SK-N-SH (cell line): Measurements from ENCODE around the gene ARMC8. TPM values are rescaled to one million over a fixed set of nuclear protein-coding genes. Genes with fewer than 3 reads are reported as not detected.

Source experiments
- CTCF ChIA-PET: fragments of 300-600, 350-600 bp; formaldehyde crosslinking; extraction: SDS; loops from one replicate; lab custom pipeline; 2021; lab: Yijun Ruan, JAX
- POLR2A ChIA-PET: fragments of 350-600 bp; sonication (Branson Sonifier 250); formaldehyde crosslinking; extraction: SDS; loops from one replicate; lab custom pipeline; 2020; ENCODE audit warnings: antibody characterized with exemption, inconsistent platforms; lab: Yijun Ruan, JAX
- DNase-seq: peaks from one replicate; pipeline ENCODE4 v3.0.0; 2012
- H2AFZ ChIP-seq: fragments of 200-600 bp; sonication (generic); 2 replicates; pipeline ENCODE4 v1.8.1; 2016; ENCODE audit warnings: antibody characterized with exemption, mild to moderate bottlenecking, low read depth
- H3F3A ChIP-seq: fragments of 200-600 bp; sonication (generic); replicated peaks from 2 replicates; pipeline ENCODE3; 2016; ENCODE audit warnings: antibody characterized with exemption, mild to moderate bottlenecking; ENCODE audit not compliant: insufficient read depth
- H3K27ac ChIP-seq, 2 experiments: fragments of 200-500 bp in 1 of 2; fragments of 200-600 bp in 1 of 2; sonication (Bioruptor generic) in 1 of 2; sonication (generic), shearing (Covaris generic) in 1 of 2; 2 replicates each; pipeline versions ENCODE4 v1.5.1 to v1.6.1; 2014 to 2016; ENCODE audit warnings: low read depth in 2 of 2, inconsistent platforms in 1 of 2, low read length in 1 of 2, mild to moderate bottlenecking in 1 of 2, mixed read lengths in 1 of 2
- H3K27me3 ChIP-seq: fragments of 200-600 bp; sonication (generic), shearing (Covaris generic); 2 replicates; pipeline ENCODE4 v1.6.1; 2016; ENCODE audit warnings: mixed run types; ENCODE audit not compliant: insufficient read depth
- H3K36me3 ChIP-seq, 2 experiments: fragments of 200-500 bp in 1 of 2; fragments of 200-600 bp in 1 of 2; sonication (Bioruptor generic) in 1 of 2; sonication (generic) in 1 of 2; replicated peaks in 1 of 2; 2 replicates each; pipeline versions ENCODE3 to v1.5.1; 2014 to 2016; ENCODE audit warnings: low read length in 1 of 2, mild to moderate bottlenecking in 1 of 2; ENCODE audit not compliant: insufficient read depth in 2 of 2, control insufficient read depth in 1 of 2
- H3K4me1 ChIP-seq, 2 experiments: fragments of 200-500 bp in 1 of 2; fragments of 200-600 bp in 1 of 2; sonication (Bioruptor generic) in 1 of 2; sonication (generic), shearing (Covaris generic) in 1 of 2; 2 replicates each; pipeline versions ENCODE4 v1.5.1 to v1.6.1; 2014 to 2016; ENCODE audit warnings: low read depth in 1 of 2, low read length in 1 of 2, mixed run types in 1 of 2; ENCODE audit not compliant: insufficient read depth in 2 of 2, control insufficient read depth in 1 of 2
- H3K4me2 ChIP-seq: fragments of 200-600 bp; sonication (generic), shearing (Covaris generic); 2 replicates; pipeline ENCODE4 v1.6.1; 2017; ENCODE audit warnings: mixed run types
- H3K4me3 ChIP-seq, 2 experiments: fragments of 200-500 bp in 1 of 2; fragments of 200-600 bp in 1 of 2; sonication (Bioruptor generic) in 1 of 2; sonication (generic), shearing (Covaris generic) in 1 of 2; 2 replicates each; pipeline versions ENCODE4 v1.5.1 to v1.8.1; 2014 to 2016; ENCODE audit warnings: low read depth in 2 of 2, inconsistent platforms in 1 of 2, low read length in 1 of 2, mild to moderate bottlenecking in 1 of 2, mixed read lengths in 1 of 2, moderate library complexity in 1 of 2
- H3K79me2 ChIP-seq: fragments of 200-600 bp; sonication (generic); 2 replicates; pipeline ENCODE4 v1.8.1; 2017; ENCODE audit warnings: mild to moderate bottlenecking; ENCODE audit not compliant: insufficient read depth
- H3K9ac ChIP-seq: fragments of 200-600 bp; sonication (generic); 2 replicates; pipeline ENCODE4 v1.6.1; 2017; ENCODE audit warnings: mixed run types
- H3K9me2 ChIP-seq: fragments of 200-600 bp; sonication (generic); 2 replicates; pipeline ENCODE4 v1.6.1; 2017; ENCODE audit warnings: mixed run types
- H3K9me3 ChIP-seq: fragments of 200-600 bp; sonication (generic); 2 replicates; pipeline ENCODE4 v1.6.1; 2017; ENCODE audit warnings: mixed run types, mild to moderate bottlenecking, moderate library complexity
- H4K20me1 ChIP-seq: fragments of 200-600 bp; sonication (generic); 2 replicates; pipeline ENCODE4 v1.6.1; 2017; ENCODE audit warnings: mild to moderate bottlenecking, mixed run types; ENCODE audit not compliant: insufficient read depth
- EZH2phosphoT487 ChIP-seq: fragments of 200-600 bp; sonication (generic); IDR thresholded peaks from 2 replicates; pipeline ENCODE4 v1.6.1; 2017; ENCODE audit warnings: low read depth, mixed run types, mild to moderate bottlenecking, antibody characterized with exemption, moderate library complexity, borderline replicate concordance
- FOSL2 ChIP-seq: IDR thresholded peaks from 2 replicates; pipeline ENCODE4 v1.4.0; 2012; ENCODE audit warnings: low read depth, mild to moderate bottlenecking, moderate library complexity, borderline replicate concordance
- FOXM1 ChIP-seq: IDR thresholded peaks from 2 replicates; pipeline ENCODE4 v1.4.0; 2012; ENCODE audit warnings: low read depth, mild to moderate bottlenecking
- GABPA ChIP-seq: IDR thresholded peaks from 2 replicates; pipeline ENCODE4 v1.4.0; 2012; ENCODE audit warnings: low read depth, mild to moderate bottlenecking
- JUND ChIP-seq: IDR thresholded peaks from 2 replicates; pipeline ENCODE4 v1.4.0; 2012
- MXI1 ChIP-seq: IDR thresholded peaks from 2 replicates; pipeline ENCODE4 v1.6.1; 2012; ENCODE audit warnings: mild to moderate bottlenecking, low read depth, low read length, improper control_type of control experiment
- NFIC ChIP-seq: IDR thresholded peaks from 2 replicates; pipeline ENCODE4 v1.4.0; 2012; ENCODE audit warnings: borderline replicate concordance
- POLR2AphosphoS5 ChIP-seq: IDR thresholded peaks from 2 replicates; pipeline ENCODE4 v1.6.1; 2012; ENCODE audit warnings: low read depth, low read length
- SMC3 ChIP-seq: IDR thresholded peaks from 2 replicates; pipeline ENCODE4 v1.6.1; 2012; ENCODE audit warnings: low read depth, low read length, improper control_type of control experiment
- TAF1 ChIP-seq: IDR thresholded peaks from 2 replicates; pipeline ENCODE4 v1.6.1; 2012; ENCODE audit warnings: low read depth, mild to moderate bottlenecking, low read length, moderate library complexity, borderline replicate concordance
- USF2 ChIP-seq: fragments of 150-350 bp; IDR thresholded peaks from 2 replicates; pipeline ENCODE4 v1.6.1; 2017; ENCODE audit warnings: antibody characterized with exemption, low read length, low read depth, borderline replicate concordance
- WGBS: methylation state at CpG from one replicate; pipeline ENCODE4 v1.1.6; 2017; ENCODE audit warnings: low lambda C conversion rate; 5-methylcytosine and 5-hydroxymethylcytosine counted together
- polyA plus RNA-seq, 3 experiments: library from polyadenylated mRNA; depleted of rRNA; stranded (reverse); fragments of >200 nt; gene quantifications; 2 replicates each; pipeline ENCODE4 v1.2.3, GENCODE V29; 2012
- TF ChIP-seq, protein P1 (sequence below): fragments of 150-350 bp; IDR thresholded peaks from 2 replicates; pipeline ENCODE4 v1.6.1; 2016; ENCODE audit warnings: mild to moderate bottlenecking, low read depth, low read length
- TF ChIP-seq, protein P2 (sequence below): IDR thresholded peaks from 2 replicates; pipeline ENCODE4 v1.4.0; 2012; ENCODE audit warnings: low read depth, borderline replicate concordance
- TF ChIP-seq, protein P3 (sequence below): fragments of 200-600 bp; sonication (generic); IDR thresholded peaks from 2 replicates; pipeline ENCODE4 v1.6.1; 2017; ENCODE audit warnings: antibody characterized with exemption, mild to moderate bottlenecking, moderate library complexity
- TF ChIP-seq, protein P4 (sequence below): IDR thresholded peaks from 2 replicates; pipeline ENCODE4; 2012

Gene ARMC8
- polyA plus RNA-seq, 1 of the 3 experiments (the other 2 are of a cell fraction): 35.5 TPM

GRCh38 chr3:138336454-138336999, 149.4 kb downstream of the ARMC8 start:
- Histone ChIP-seq H3F3A (no peaks in the 10 kb centered on the region), H3K9ac (no peak overlapping the region), H2AFZ (no peak overlapping the region), H3K4me1 (no peaks in the 10 kb centered on the region), H3K79me2 (no peaks in the 10 kb centered on the region), H3K4me3 (no peak overlapping the region), H3K27me3 (no peaks in the 10 kb centered on the region), H3K9me3 (no peaks in the 10 kb centered on the region), H4K20me1 (no peaks in the 10 kb centered on the region), H3K4me2 (no peak overlapping the region), H3K27ac (no peak overlapping the region), H3K9me2 (no peaks in the 10 kb centered on the region), H3K36me3 (no peaks in the 10 kb centered on the region)
- no peak for DNase-seq
- CTCF ChIA-PET: interaction anchor here (0.7 to 3.7 kb wide), 6 partner anchors 11 to 587 kb away, joined by 3 to 23 read pairs (median 4); partner anchors contain the start of genes CEP70 and MRAS
- POLR2A ChIA-PET: no interaction called here
- TF ChIP-seq, protein P1, sequence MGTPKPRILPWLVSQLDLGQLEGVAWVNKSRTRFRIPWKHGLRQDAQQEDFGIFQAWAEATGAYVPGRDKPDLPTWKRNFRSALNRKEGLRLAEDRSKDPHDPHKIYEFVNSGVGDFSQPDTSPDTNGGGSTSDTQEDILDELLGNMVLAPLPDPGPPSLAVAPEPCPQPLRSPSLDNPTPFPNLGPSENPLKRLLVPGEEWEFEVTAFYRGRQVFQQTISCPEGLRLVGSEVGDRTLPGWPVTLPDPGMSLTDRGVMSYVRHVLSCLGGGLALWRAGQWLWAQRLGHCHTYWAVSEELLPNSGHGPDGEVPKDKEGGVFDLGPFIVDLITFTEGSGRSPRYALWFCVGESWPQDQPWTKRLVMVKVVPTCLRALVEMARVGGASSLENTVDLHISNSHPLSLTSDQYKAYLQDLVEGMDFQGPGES: no peak
- TF ChIP-seq SMC3 (no peak), MXI1 (no peak), NFIC (no peak), FOSL2 (no peak), JUND (no peak), TAF1 (no peak), EZH2phosphoT487 (no peak), USF2 (no peak)
- TF ChIP-seq, protein P2, sequence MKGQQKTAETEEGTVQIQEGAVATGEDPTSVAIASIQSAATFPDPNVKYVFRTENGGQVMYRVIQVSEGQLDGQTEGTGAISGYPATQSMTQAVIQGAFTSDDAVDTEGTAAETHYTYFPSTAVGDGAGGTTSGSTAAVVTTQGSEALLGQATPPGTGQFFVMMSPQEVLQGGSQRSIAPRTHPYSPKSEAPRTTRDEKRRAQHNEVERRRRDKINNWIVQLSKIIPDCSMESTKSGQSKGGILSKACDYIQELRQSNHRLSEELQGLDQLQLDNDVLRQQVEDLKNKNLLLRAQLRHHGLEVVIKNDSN: no peak
- TF ChIP-seq, protein P3, sequence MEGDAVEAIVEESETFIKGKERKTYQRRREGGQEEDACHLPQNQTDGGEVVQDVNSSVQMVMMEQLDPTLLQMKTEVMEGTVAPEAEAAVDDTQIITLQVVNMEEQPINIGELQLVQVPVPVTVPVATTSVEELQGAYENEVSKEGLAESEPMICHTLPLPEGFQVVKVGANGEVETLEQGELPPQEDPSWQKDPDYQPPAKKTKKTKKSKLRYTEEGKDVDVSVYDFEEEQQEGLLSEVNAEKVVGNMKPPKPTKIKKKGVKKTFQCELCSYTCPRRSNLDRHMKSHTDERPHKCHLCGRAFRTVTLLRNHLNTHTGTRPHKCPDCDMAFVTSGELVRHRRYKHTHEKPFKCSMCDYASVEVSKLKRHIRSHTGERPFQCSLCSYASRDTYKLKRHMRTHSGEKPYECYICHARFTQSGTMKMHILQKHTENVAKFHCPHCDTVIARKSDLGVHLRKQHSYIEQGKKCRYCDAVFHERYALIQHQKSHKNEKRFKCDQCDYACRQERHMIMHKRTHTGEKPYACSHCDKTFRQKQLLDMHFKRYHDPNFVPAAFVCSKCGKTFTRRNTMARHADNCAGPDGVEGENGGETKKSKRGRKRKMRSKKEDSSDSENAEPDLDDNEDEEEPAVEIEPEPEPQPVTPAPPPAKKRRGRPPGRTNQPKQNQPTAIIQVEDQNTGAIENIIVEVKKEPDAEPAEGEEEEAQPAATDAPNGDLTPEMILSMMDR: no peak
- WGBS: 86% methylated on average over 4 of the region's 4 CpGs

DNA sequence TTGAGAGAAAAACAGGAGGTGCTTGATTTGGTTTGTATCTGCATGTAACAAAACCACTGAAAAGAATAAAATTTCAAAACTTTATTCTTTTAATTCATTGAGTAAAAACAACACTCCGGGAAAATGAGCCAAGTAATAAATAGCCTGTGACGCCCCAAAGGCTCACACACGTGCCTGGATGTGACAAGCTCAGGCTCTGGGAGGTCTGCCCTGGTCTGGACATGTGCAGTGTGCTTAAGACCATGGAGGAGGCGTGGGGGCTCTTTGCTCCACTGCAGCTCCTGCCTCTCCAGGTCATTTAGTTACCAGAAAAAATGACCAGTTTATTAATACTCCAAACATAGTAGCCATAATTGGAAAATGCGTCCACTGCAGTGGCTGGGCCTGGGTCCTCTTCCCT, 151.1 kb downstream of the ARMC8 start:
- Histone ChIP-seq H4K20me1 (no peaks in the 10 kb centered on the region), H3K27me3 (no peaks in the 10 kb centered on the region), H3K9ac (no peak overlapping the region), H3K36me3 (no peaks in the 10 kb centered on the region), H3K4me1 (no peaks in the 10 kb centered on the region), H3F3A (no peaks in the 10 kb centered on the region), H3K4me2 (no peak overlapping the region), H3K4me3 (no peak overlapping the region), H3K79me2 (no peaks in the 10 kb centered on the region), H2AFZ (no peak overlapping the region), H3K27ac (no peak overlapping the region), H3K9me2 (no peaks in the 10 kb centered on the region), H3K9me3 (no peaks in the 10 kb centered on the region)
- POLR2A ChIA-PET: no interaction called here
- 62% methylated on average over 5 of the region's 5 CpGs for WGBS
- CTCF ChIA-PET: interaction anchor here (2.1 kb wide), 1 partner anchor 10 kb away, joined by 9 read pairs; the partner anchor contains the start of gene MRAS
- DNase-seq: no peak
- TF ChIP-seq EZH2phosphoT487: no peak
- no peak for TF ChIP-seq GABPA
- TF ChIP-seq, protein P4, sequence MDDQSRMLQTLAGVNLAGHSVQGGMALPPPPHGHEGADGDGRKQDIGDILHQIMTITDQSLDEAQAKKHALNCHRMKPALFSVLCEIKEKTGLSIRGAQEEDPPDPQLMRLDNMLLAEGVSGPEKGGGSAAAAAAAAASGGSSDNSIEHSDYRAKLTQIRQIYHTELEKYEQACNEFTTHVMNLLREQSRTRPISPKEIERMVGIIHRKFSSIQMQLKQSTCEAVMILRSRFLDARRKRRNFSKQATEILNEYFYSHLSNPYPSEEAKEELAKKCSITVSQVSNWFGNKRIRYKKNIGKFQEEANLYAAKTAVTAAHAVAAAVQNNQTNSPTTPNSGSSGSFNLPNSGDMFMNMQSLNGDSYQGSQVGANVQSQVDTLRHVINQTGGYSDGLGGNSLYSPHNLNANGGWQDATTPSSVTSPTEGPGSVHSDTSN: no peak
- no peak for TF ChIP-seq FOXM1
- TF ChIP-seq POLR2AphosphoS5: no peak
